TTC549 (cell line): ENCODE measurements around the gene GRAMD4.

ENCODE experiments used
- FAIRE-seq: peaks from 2 replicates; lab custom pipeline; 2012; peaks lifted over from hg19 to GRCh38; lab: Jason Lieb, UNC

The GRAMD4 gene

GRCh38 chr22:46619830-46620501, at the start of gene GRAMD4:
Gene GRAMD4 (plus strand): TSS chr22:46620386. CDS start chr22:46626800, 6,414 bp downstream.
- no peak for FAIRE-seq

GRCh38 chr22:46571642-46572250, 48.4 kb upstream of the GRAMD4 start:
- FAIRE-seq: no peak

GRCh38 chr22:46572911-46573780, 47.0 kb upstream of the GRAMD4 start:
- no peak for FAIRE-seq

GRCh38 chr22:46573781-46574437, 46.3 kb upstream of the GRAMD4 start:
- no peak for FAIRE-seq

- no peak for FAIRE-seq
These were observed 45.7 kb upstream of the GRAMD4 start for GRCh38 chr22:46574438-46574992.

- no peak for FAIRE-seq
These were observed 44.9 kb upstream of the GRAMD4 start for GRCh38 chr22:46574993-46575910.

- FAIRE-seq: no peak
These were observed 44.2 kb upstream of the GRAMD4 start for GRCh38 chr22:46575911-46576555.

GRCh38 chr22:46576556-46577367, 43.4 kb upstream of the GRAMD4 start:
- no peak for FAIRE-seq

GRCh38 chr22:46577368-46578249, 42.6 kb upstream of the GRAMD4 start:
- no peak for FAIRE-seq

GRCh38 chr22:46578251-46578823, 41.8 kb upstream of the GRAMD4 start:
- FAIRE-seq: no peak

GRCh38 chr22:46578824-46579561, 41.2 kb upstream of the GRAMD4 start:
- no peak for FAIRE-seq

- no peak for FAIRE-seq
These were observed 40.3 kb upstream of the GRAMD4 start for GRCh38 chr22:46579751-46580449.

- FAIRE-seq: no peak
These were observed 39.1 kb upstream of the GRAMD4 start for GRCh38 chr22:46580940-46581537.

GRCh38 chr22:46581538-46582244, 38.5 kb upstream of the GRAMD4 start:
- FAIRE-seq: no peak

GRCh38 chr22:46582281-46582933, 37.8 kb upstream of the GRAMD4 start:
- no peak for FAIRE-seq
